HEK293 (cell line): ENCODE data around the gene RSRC2.

Experiments used
- BCL11B ChIP-seq: fragments of 450-650 bp; formaldehyde crosslinking; IDR thresholded peaks from 2 replicates; pipeline ENCODE4 v1.5.1; 2016; ENCODE audit warnings: low read depth, missing biosample characterization, missing genetic modification characterization
- IKZF3 ChIP-seq: fragments of 450-650 bp; IDR thresholded peaks from 2 replicates; pipeline ENCODE4 v1.5.0; 2018; ENCODE audit warnings: missing biosample characterization, mild to moderate bottlenecking, missing genetic modification characterization, moderate library complexity
- KLF10 ChIP-seq: fragments of 450-650 bp; IDR thresholded peaks from 2 replicates; pipeline ENCODE4 v1.5.1; 2018; ENCODE audit warnings: missing biosample characterization, mild to moderate bottlenecking, missing genetic modification characterization
- KLF9 ChIP-seq: fragments of 450-650 bp; formaldehyde crosslinking; IDR thresholded peaks from 2 replicates; pipeline ENCODE4 v1.5.1; 2016; ENCODE audit warnings: missing biosample characterization, missing genetic modification characterization, low read depth
- PRDM10 ChIP-seq: fragments of 450-650 bp; formaldehyde crosslinking; IDR thresholded peaks from 2 replicates; pipeline ENCODE4 v1.5.1; 2016; ENCODE audit warnings: missing biosample characterization, missing genetic modification characterization
- REPIN1 ChIP-seq: fragments of 450-650 bp; formaldehyde crosslinking; IDR thresholded peaks from 2 replicates; pipeline ENCODE4 v1.5.1; 2017; ENCODE audit warnings: missing biosample characterization, missing genetic modification characterization, low read depth
- REST ChIP-seq: fragments of 450-650 bp; formaldehyde crosslinking; IDR thresholded peaks from 2 replicates; pipeline ENCODE4 v1.5.1; 2016; ENCODE audit warnings: missing biosample characterization, missing genetic modification characterization
- TRIM28 ChIP-seq: IDR thresholded peaks from 2 replicates; pipeline ENCODE4 v1.6.1; 2011; ENCODE audit warnings: low read length, control low read depth, borderline replicate concordance
- WT1 ChIP-seq: fragments of 450-650 bp; formaldehyde crosslinking; IDR thresholded peaks from 2 replicates; pipeline ENCODE4 v1.5.1; 2016; ENCODE audit warnings: missing biosample characterization, missing genetic modification characterization
- ZBTB17 ChIP-seq: fragments of 450-650 bp; formaldehyde crosslinking; IDR thresholded peaks from 2 replicates; pipeline ENCODE4 v1.5.1; 2016; ENCODE audit warnings: missing biosample characterization, missing genetic modification characterization
- ZBTB7A ChIP-seq: fragments of 450-650 bp; formaldehyde crosslinking; IDR thresholded peaks from 2 replicates; pipeline ENCODE4 v1.5.1; 2016; ENCODE audit warnings: low read depth, missing biosample characterization, missing genetic modification characterization
- ZFP3 ChIP-seq: fragments of 450-650 bp; formaldehyde crosslinking; IDR thresholded peaks from 2 replicates; pipeline ENCODE4 v1.5.1; 2016; ENCODE audit warnings: low read depth, missing biosample characterization, missing genetic modification characterization
- ZNF184 ChIP-seq: fragments of 450-650 bp; IDR thresholded peaks from 2 replicates; pipeline ENCODE4 v1.5.1; 2018; ENCODE audit warnings: missing biosample characterization, mild to moderate bottlenecking, missing genetic modification characterization
- ZNF2 ChIP-seq: fragments of 450-650 bp; formaldehyde crosslinking; IDR thresholded peaks from 2 replicates; pipeline ENCODE4 v1.5.1; 2016; ENCODE audit warnings: missing biosample characterization, missing genetic modification characterization
- ZNF239 ChIP-seq: fragments of 450-650 bp; formaldehyde crosslinking; IDR thresholded peaks from 2 replicates; pipeline ENCODE4 v1.5.1; 2016; ENCODE audit warnings: missing biosample characterization, missing genetic modification characterization
- ZNF248 ChIP-seq: fragments of 450-650 bp; formaldehyde crosslinking; IDR thresholded peaks from 2 replicates; pipeline ENCODE4 v1.5.1; 2017; ENCODE audit warnings: missing biosample characterization, missing genetic modification characterization
- ZNF280D ChIP-seq: fragments of 450-650 bp; formaldehyde crosslinking; IDR thresholded peaks from 2 replicates; pipeline ENCODE4 v1.5.1; 2016; ENCODE audit warnings: missing biosample characterization, missing genetic modification characterization
- ZNF292 ChIP-seq: fragments of 450-650 bp; formaldehyde crosslinking; IDR thresholded peaks from 2 replicates; pipeline ENCODE4 v1.5.1; 2016; ENCODE audit warnings: low read depth, missing biosample characterization, missing genetic modification characterization, borderline replicate concordance
- ZNF302 ChIP-seq: fragments of 450-650 bp; formaldehyde crosslinking; IDR thresholded peaks from 2 replicates; pipeline ENCODE4 v1.5.1; 2016; ENCODE audit warnings: missing biosample characterization, missing genetic modification characterization, low read depth
- ZNF366 ChIP-seq: fragments of 450-650 bp; formaldehyde crosslinking; conservative IDR thresholded peaks from 2 replicates; pipeline ENCODE4 v1.5.1; 2016; ENCODE audit warnings: missing biosample characterization, missing genetic modification characterization
- ZNF394 ChIP-seq: fragments of 450-650 bp; formaldehyde crosslinking; IDR thresholded peaks from 2 replicates; pipeline ENCODE4 v1.5.1; 2016; ENCODE audit warnings: missing biosample characterization, missing genetic modification characterization, mild to moderate bottlenecking, moderate library complexity, borderline replicate concordance
- ZNF416 ChIP-seq: fragments of 450-650 bp; formaldehyde crosslinking; IDR thresholded peaks from 2 replicates; pipeline ENCODE4 v1.5.1; 2016; ENCODE audit warnings: missing biosample characterization, missing genetic modification characterization
- ZNF426 ChIP-seq: fragments of 450-650 bp; formaldehyde crosslinking; IDR thresholded peaks from 2 replicates; pipeline ENCODE4 v1.5.1; 2017; ENCODE audit warnings: missing biosample characterization, missing genetic modification characterization, mild to moderate bottlenecking, inconsistent platforms, moderate library complexity
- ZNF514 ChIP-seq: fragments of 450-650 bp; formaldehyde crosslinking; IDR thresholded peaks from 2 replicates; pipeline ENCODE4 v1.5.1; 2016; ENCODE audit warnings: missing biosample characterization, missing genetic modification characterization
- ZNF600 ChIP-seq: fragments of 450-650 bp; formaldehyde crosslinking; IDR thresholded peaks from 2 replicates; pipeline ENCODE4 v1.5.1; 2016; ENCODE audit warnings: missing biosample characterization, missing genetic modification characterization
- ZNF707 ChIP-seq: fragments of 450-650 bp; formaldehyde crosslinking; IDR thresholded peaks from 2 replicates; pipeline ENCODE4 v1.5.1; 2016; ENCODE audit warnings: missing biosample characterization, missing genetic modification characterization
- ZNF76 ChIP-seq: fragments of 450-650 bp; formaldehyde crosslinking; IDR thresholded peaks from 2 replicates; pipeline ENCODE4; 2016; ENCODE audit warnings: low read depth, missing biosample characterization, missing genetic modification characterization, borderline replicate concordance
- ZNF791 ChIP-seq: fragments of 450-650 bp; formaldehyde crosslinking; IDR thresholded peaks from 2 replicates; pipeline ENCODE4 v1.5.1; 2016; ENCODE audit warnings: missing biosample characterization, missing genetic modification characterization
- ZSCAN4 ChIP-seq: fragments of 450-650 bp; formaldehyde crosslinking; IDR thresholded peaks from 2 replicates; pipeline ENCODE4 v1.5.1; 2017; ENCODE audit warnings: missing biosample characterization, missing genetic modification characterization
- ZXDB ChIP-seq: fragments of 450-650 bp; formaldehyde crosslinking; IDR thresholded peaks from 2 replicates; pipeline ENCODE4 v1.5.1; 2016; ENCODE audit warnings: missing biosample characterization, missing genetic modification characterization

The RSRC2 gene

GRCh38 chr12:122527478-122527944 lies 775 bp upstream of the RSRC2 start (continued):
- TF ChIP-seq ZSCAN4 (tag by site-specific recombination) (no peak), ZNF280D (no peak), ZNF2 (tag by site-specific recombination) (peak; percentile 50; the same call in 1 of the 2 replicates), REST (peak; percentile 60; the same call in 1 of the 2 replicates), BCL11B (tag by site-specific recombination) (0 out of 2 replicates have a peak, but pooled peaks have one; percentile 20), ZBTB17 (tag by site-specific recombination) (peak; percentile 65), KLF9 (no peak), ZNF248 (tag by site-specific recombination) (no peak), ZNF302 (tag by site-specific recombination) (no peak), ZBTB7A (tag by site-specific recombination) (no peak), ZNF292 (tag by site-specific recombination) (no peak), KLF10 (no peak), ZFP3 (tag by site-specific recombination) (no peak), ZNF600 (tag by site-specific recombination) (peak; percentile 61), ZXDB (tag by site-specific recombination) (peak; percentile 7; the same call in 1 of the 2 replicates), ZNF366 (tag by site-specific recombination) (peak; percentile 28; the same call in 1 of the 2 replicates), ZNF791 (tag by site-specific recombination) (no peak), ZNF514 (tag by site-specific recombination) (no peak), ZNF394 (tag by site-specific recombination) (0 out of 2 replicates have a peak, but pooled peaks have one; percentile 4), ZNF184 (tag by site-specific recombination) (no peak), ZNF239 (tag by site-specific recombination) (0 out of 2 replicates have a peak, but pooled peaks have one; percentile 52), ZNF76 (tag by site-specific recombination) (0 out of 2 replicates have a peak, but pooled peaks have one; percentile 8), ZNF416 (no peak), ZNF426 (no peak), TRIM28 (no peak), PRDM10 (tag by site-specific recombination) (peak; percentile 78), WT1 (0 out of 2 replicates have a peak, but pooled peaks have one; percentile 7), IKZF3 (tag by site-specific recombination) (no peak), ZNF707 (tag by site-specific recombination) (no peak), REPIN1 (tag by site-specific recombination) (no peak; the same call in 1 of the 2 replicates)
